Astrocyte of the spinal cord (primary cell): Measurements from ENCODE around the gene HJV.

ENCODE experiments used
- DNase-seq: peaks from one replicate; pipeline ENCODE4 v3.0.0; 2011; ENCODE audit warnings: low read depth, low spot score
- H3K4me3 ChIP-seq: 2 replicates; pipeline ENCODE4 v1.5.1; 2011; ENCODE audit warnings: low read depth, mild to moderate bottlenecking, low read length, moderate library complexity
- CTCF ChIP-seq: IDR thresholded peaks from 2 replicates; pipeline ENCODE4 v1.5.1; 2012; ENCODE audit warnings: low read depth, mild to moderate bottlenecking, low read length, inconsistent platforms
- in situ Hi-C: cut with HindIII; loops from 2 replicates; pipeline ENCODE4 v1.10.0; 2017; ENCODE audit warnings: low sequenced_read_pairs

The HJV gene

GRCh38 chr1:145991735-145992412 is 29.7 kb downstream of the HJV start:
- in situ Hi-C loops: no loop called here
- no peak overlapping the region for H3K4me3 ChIP-seq
- no peak for TF ChIP-seq CTCF
- DNase-seq: no peak

GRCh38 chr1:145990249-145990855 is 31.2 kb downstream of the HJV start:
- in situ Hi-C loops: no loop called here
- no peak overlapping the region for H3K4me3 ChIP-seq
- DNase-seq: no peak
- no peak for TF ChIP-seq CTCF

- no peak for TF ChIP-seq CTCF
- no peak for DNase-seq
- in situ Hi-C loops: no loop called here
- no peak overlapping the region for H3K4me3 ChIP-seq
These were observed 32.8 kb downstream of the HJV start for GRCh38 chr1:145988773-145989172.

GRCh38 chr1:145987926-145988325 is 33.6 kb downstream of the HJV start:
- TF ChIP-seq CTCF: no peak
- no peak overlapping the region for H3K4me3 ChIP-seq
- no peak for DNase-seq
- in situ Hi-C loops: no loop called here

GRCh38 chr1:145986551-145986950 is 35.0 kb downstream of the HJV start:
- in situ Hi-C loops: no loop called here
- no peak for TF ChIP-seq CTCF
- DNase-seq: no peak
- H3K4me3 ChIP-seq: no peak overlapping the region

GRCh38 chr1:145985502-145986439 is 35.8 kb downstream of the HJV start:
- DNase-seq: peak; percentile 55
- no peak for TF ChIP-seq CTCF
- H3K4me3 ChIP-seq: no peak overlapping the region
- in situ Hi-C loops: no loop called here
